ENCODE data around the gene SYTL2.

- TF ChIP-seq CTCF (IDR thresholded peaks at IDR 0.05; ENCODE audit: low read length) (no peak), EZH2 (IDR thresholded peaks at IDR 0.05; ENCODE audit: borderline replicate concordance, low read length) (no peak)
These were observed 48.7 kb downstream of the SYTL2 start for GRCh38 chr11:85762226-85762625.

Measured in OCI-LY1 (cell line).